Naive thymus-derived CD4-positive, alpha-beta T cell (primary cell): Measurements from ENCODE around the gene ARAF. TPM values are rescaled to one million over a fixed set of nuclear protein-coding genes. Genes with fewer than 3 reads are reported as not detected.

Experiments used
- ATAC-seq: fragments of 150-1000 bp; cut with Tn5 transposase; 2 replicates; pipeline ENCODE4 v1.10.0; 2021; ENCODE audit warnings: mild to moderate bottlenecking, moderate library complexity
- CTCF ChIA-PET: fragments of 350-600 bp; sonication (Branson Sonifier 250); formaldehyde crosslinking; loops from one replicate; lab custom pipeline; 2021; ENCODE audit warnings: antibody characterized with exemption; lab: Charles Lee
- POLR2A ChIA-PET: fragments of 350-600 bp; sonication (Branson Sonifier 250); formaldehyde crosslinking; loops from one replicate; lab custom pipeline; 2021; ENCODE audit warnings: antibody characterized with exemption, inconsistent platforms; lab: Charles Lee
- DNase-seq, 9 donors: peaks; one replicate each; pipeline versions ENCODE4 v3.0.0 to v3.0.0-alpha.2; 2020 to 2022; ENCODE audit warnings: mixed read lengths in 1 of 9
- H3K27ac ChIP-seq: one replicate; pipeline ENCODE4 v1.7.0; 2013; ENCODE audit warnings: mild to moderate bottlenecking, low read depth, low read length, moderate library complexity
- H3K27me3 ChIP-seq, 2 donors: one replicate each; pipeline ENCODE4 v1.7.0; 2013; ENCODE audit warnings: low read length in 2 of 2, mild to moderate bottlenecking in 2 of 2, moderate library complexity in 2 of 2; ENCODE audit not compliant: control insufficient read depth in 2 of 2, insufficient read depth in 2 of 2
- H3K36me3 ChIP-seq, 3 experiments: 1 replicate in 2 of 3; 2 replicates in 1 of 3; pipeline ENCODE4 v1.7.0; 2013; ENCODE audit warnings: low read length in 3 of 3, mild to moderate bottlenecking in 3 of 3, moderate library complexity in 1 of 3; ENCODE audit not compliant: insufficient read depth in 3 of 3, control insufficient read depth in 2 of 3
- H3K4me1 ChIP-seq, 2 donors: one replicate each; pipeline ENCODE4 v1.7.0; 2013; ENCODE audit warnings: low read length in 2 of 2, mild to moderate bottlenecking in 2 of 2, moderate library complexity in 1 of 2; ENCODE audit not compliant: control insufficient read depth in 2 of 2, insufficient read depth in 2 of 2
- H3K4me3 ChIP-seq: 2 replicates; pipeline ENCODE4 v1.7.0; 2013; ENCODE audit warnings: mild to moderate bottlenecking, low read length
- H3K9me3 ChIP-seq, 3 experiments: 1 replicate in 2 of 3; 2 replicates in 1 of 3; pipeline ENCODE4 v1.7.0; 2013; ENCODE audit warnings: low read length in 3 of 3; ENCODE audit not compliant: control insufficient read depth in 2 of 3
- H3K27ac Mint-ChIP-seq, 9 donors: one replicate each; pipeline ENCODE4 v1.8.0; 2020 to 2022; ENCODE audit warnings: mixed read lengths in 9 of 9, mild to moderate bottlenecking in 8 of 9, moderate library complexity in 5 of 9, inconsistent platforms in 2 of 9
- H3K27me3 Mint-ChIP-seq, 5 donors: one replicate each; pipeline ENCODE4 v1.8.0; 2021 to 2022; ENCODE audit warnings: mixed read lengths in 5 of 5, mild to moderate bottlenecking in 1 of 5
- H3K36me3 Mint-ChIP-seq, 5 donors: one replicate each; pipeline ENCODE4 v1.8.0; 2020 to 2022; ENCODE audit warnings: mixed read lengths in 5 of 5, mild to moderate bottlenecking in 3 of 5, inconsistent platforms in 1 of 5
- H3K4me1 Mint-ChIP-seq, 7 donors: one replicate each; pipeline ENCODE4 v1.8.0; 2020 to 2022; ENCODE audit warnings: mixed read lengths in 7 of 7, mild to moderate bottlenecking in 3 of 7, inconsistent platforms in 1 of 7
- H3K4me3 Mint-ChIP-seq, 10 donors: one replicate each; pipeline ENCODE4 v1.8.0; 2020 to 2022; ENCODE audit warnings: mild to moderate bottlenecking in 10 of 10, mixed read lengths in 10 of 10, moderate library complexity in 6 of 10, inconsistent platforms in 2 of 10
- H3K9me3 Mint-ChIP-seq, 11 donors: one replicate each; pipeline ENCODE4 v1.8.0; 2020 to 2022; ENCODE audit warnings: mixed read lengths in 11 of 11, mild to moderate bottlenecking in 4 of 11, inconsistent platforms in 1 of 11, moderate library complexity in 1 of 11
- intact Hi-C, 2 donors: fragments of 100-400 bp; cut with micrococcal nuclease; formaldehyde crosslinking; loops; one replicate each; pipeline ENCODE4 v1.15.1; 2023
- polyA plus RNA-seq, 2 donors: library from polyadenylated mRNA; unstranded; fragments of 300-500 nt; fragmentation: Illumina TruSeq; gene quantifications; one replicate each; pipeline ENCODE4 v1.2.3, GENCODE V29; 2021
- total RNA-seq, 6 experiments: library from RNA in 5 of 6; stranded (reverse) in 5 of 6; gene quantifications; 1 replicate in 5 of 6; 2 replicates in 1 of 6; pipeline ENCODE4 v1.2.3 and lab custom pipeline; 2021 to 2026

The ARAF gene
- total and polyA plus RNA-seq, 7 experiments from 2014 or later: 74.7 to 130 (median 106) TPM

GRCh38 chrX:47518144-47518543 is 42.9 kb upstream of the ARAF start:
- peaks cover 5 to 21% (median 6%) of the 10 kb centered on the region in 7 donors for H3K4me1 Mint-ChIP-seq
- no peaks in the 10 kb centered on the region for H3K36me3 Mint-ChIP-seq
- no peak for DNase-seq
- POLR2A ChIA-PET: no interaction called here
- H3K9me3 Mint-ChIP-seq: peaks cover 0 to 4% (median 0%) of the 10 kb centered on the region in 11 donors
- H3K27ac Mint-ChIP-seq: no peak overlapping the region
- no peak for ATAC-seq
- no peaks in the 10 kb centered on the region for H3K36me3 ChIP-seq
- no peaks in the 10 kb centered on the region for H3K9me3 ChIP-seq
- H3K4me3 Mint-ChIP-seq: no peak overlapping the region
- no peaks in the 10 kb centered on the region for H3K27me3 ChIP-seq
- intact Hi-C loops: no loop called here
- H3K4me3 ChIP-seq: no peak overlapping the region
- H3K4me1 ChIP-seq: peaks cover 0 to 4% of the 10 kb centered on the region in 2 donors
- CTCF ChIA-PET: no interaction called here
- peaks cover 0 to 5% (median 0%) of the 10 kb centered on the region in 5 donors for H3K27me3 Mint-ChIP-seq
- H3K27ac ChIP-seq: no peak overlapping the region

DNA sequence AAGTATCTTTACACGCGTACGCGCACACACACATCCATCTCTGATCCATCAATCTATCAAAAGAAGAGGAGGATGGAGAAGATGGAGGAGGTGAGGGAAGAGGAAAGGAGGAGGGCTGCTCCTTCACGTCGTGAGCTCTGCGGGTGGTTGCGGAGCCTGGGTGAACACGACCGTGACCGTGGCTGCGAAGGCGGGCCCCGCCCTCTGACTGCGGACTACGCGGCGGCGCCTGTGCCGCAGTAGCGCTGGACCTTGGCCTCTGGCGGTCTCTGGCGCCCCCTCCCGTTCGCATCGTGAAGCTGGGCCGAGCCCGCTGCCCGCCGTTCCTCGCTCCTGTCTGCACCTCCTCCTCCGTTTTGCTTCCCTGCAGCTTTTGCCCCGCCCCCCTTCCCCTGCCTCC is 37.7 kb upstream of the ARAF start:
- ChIA-PET CTCF (interaction anchor here (0.8 to 1.2 kb wide), 6 partner anchors 8 to 333 kb away, joined by 3 to 13 read pairs (median 4); no protein-coding TSS in a partner anchor), POLR2A (interaction anchor here (1.1 to 1.7 kb wide), 5 partner anchors 127 to 394 kb away, joined by 3 to 14 read pairs (median 4); partner anchors contain the start of genes ELK1 and USP11)
- Mint-ChIP-seq H3K9me3 (peaks cover 0 to 4% (median 0%) of the 10 kb centered on the region in 11 donors), H3K4me1 (peaks cover 0 to 8% (median 0%) of the 10 kb centered on the region in 7 donors), H3K4me3 (peak overlapping the region; percentile 66 to 82 (median 74)), H3K27ac (peak overlapping the region in 3 of 9 donors; percentile 42 to 47 (median 43)), H3K36me3 (no peaks in the 10 kb centered on the region), H3K27me3 (peaks cover 0 to 2% (median 0%) of the 10 kb centered on the region in 5 donors)
- intact Hi-C loops: loop anchor here (1.0 to 5.0 kb wide), 7 partner anchors 26 to 766 kb away; partner anchors contain the start of genes UBA1 (in 2 of the 2) and SLC9A7 (in 1 of the 2)
- Histone ChIP-seq H3K9me3 (no peaks in the 10 kb centered on the region), H3K36me3 (no peaks in the 10 kb centered on the region), H3K27ac (peak overlapping the region; percentile 3), H3K4me3 (peak overlapping the region; percentile 43), H3K27me3 (no peaks in the 10 kb centered on the region), H3K4me1 (no peaks in the 10 kb centered on the region)
- DNase-seq (peak; percentile 50 to 85 (median 66)), ATAC-seq (peak; percentile 99)

DNA sequence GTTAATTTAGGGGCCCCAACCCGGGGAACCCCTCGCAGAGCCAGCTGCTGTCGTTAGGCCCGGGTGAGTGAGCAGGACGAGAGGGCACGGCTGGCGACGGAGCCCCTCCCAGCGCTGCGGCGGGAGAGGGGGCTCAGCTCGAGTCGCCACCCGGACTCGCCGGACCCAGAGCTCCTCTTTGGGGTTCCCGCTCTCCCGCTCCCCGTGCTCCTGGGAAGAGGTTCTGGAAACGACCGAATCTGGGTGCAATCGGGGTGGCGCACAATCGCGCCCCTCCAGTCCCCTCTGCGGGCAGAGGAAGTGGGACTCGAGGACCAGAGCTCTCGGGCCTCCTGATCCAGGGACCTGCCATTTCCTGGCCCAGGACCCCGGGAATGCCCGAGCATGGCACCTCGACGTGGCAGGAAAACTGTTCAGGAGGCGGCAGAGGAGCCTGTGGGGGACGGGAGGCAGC is 37.3 kb upstream of the ARAF start:
- peaks cover 0 to 7% (median 0%) of the 10 kb centered on the region in 7 donors for H3K4me1 Mint-ChIP-seq
- H3K4me3 Mint-ChIP-seq: peak overlapping the region in 9 of 10 donors; percentile 66 to 82 (median 75)
- Histone ChIP-seq H3K9me3 (no peaks in the 10 kb centered on the region), H3K4me1 (no peaks in the 10 kb centered on the region), H3K4me3 (peak overlapping the region; percentile 43), H3K36me3 (no peaks in the 10 kb centered on the region), H3K27me3 (no peaks in the 10 kb centered on the region), H3K27ac (peak overlapping the region; percentile 3)
- ATAC-seq (peak; percentile 26), DNase-seq (no peak)
- CTCF ChIA-PET: interaction anchor here (0.5 to 1.2 kb wide), 8 partner anchors 9 to 333 kb away, joined by 3 to 13 read pairs (median 4); no protein-coding TSS in a partner anchor
- POLR2A ChIA-PET: interaction anchor here (1.1 to 1.7 kb wide), 5 partner anchors 127 to 395 kb away, joined by 3 to 14 read pairs (median 4); partner anchors contain the start of genes ELK1 and USP11
- H3K9me3 Mint-ChIP-seq: peaks cover 0 to 4% (median 0%) of the 10 kb centered on the region in 11 donors
- H3K36me3 Mint-ChIP-seq: no peaks in the 10 kb centered on the region
- intact Hi-C loops: loop anchor here (1.0 to 5.0 kb wide), 7 partner anchors 26 to 766 kb away; partner anchors contain the start of genes UBA1 (in 2 of the 2) and SLC9A7 (in 1 of the 2)
- H3K27me3 Mint-ChIP-seq: peaks cover 0 to 2% (median 0%) of the 10 kb centered on the region in 5 donors
- peak overlapping the region in 1 of 9 donors; percentile 50 for H3K27ac Mint-ChIP-seq

DNA sequence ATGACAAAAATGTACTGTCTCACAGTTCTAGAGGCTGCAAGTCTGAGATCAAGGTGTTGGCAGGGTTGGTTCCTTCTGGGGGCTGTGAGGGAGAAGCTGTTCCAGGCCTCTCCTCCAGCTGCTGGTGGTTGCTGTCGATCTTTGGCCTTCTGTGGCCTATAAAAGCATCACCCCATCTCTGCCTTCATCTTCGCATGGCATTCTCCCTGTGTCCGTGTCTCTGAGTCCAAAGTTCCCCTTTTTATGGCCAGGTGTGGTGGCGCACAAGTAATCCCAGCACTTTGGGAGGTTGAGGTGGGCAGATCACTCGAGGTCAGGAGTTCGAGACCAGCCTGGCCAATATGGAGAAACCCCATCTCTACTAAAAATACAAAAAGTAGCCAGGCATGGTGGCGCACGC is 31.5 kb upstream of the ARAF start:
- Histone ChIP-seq H3K4me1 (no peaks in the 10 kb centered on the region), H3K27me3 (no peaks in the 10 kb centered on the region), H3K36me3 (no peaks in the 10 kb centered on the region), H3K9me3 (no peaks in the 10 kb centered on the region), H3K27ac (no peak overlapping the region), H3K4me3 (no peak overlapping the region)
- peaks cover 0 to 2% (median 0%) of the 10 kb centered on the region in 5 donors for H3K27me3 Mint-ChIP-seq
- DNase-seq (no peak), ATAC-seq (no peak)
- H3K4me3 Mint-ChIP-seq: no peak overlapping the region
- intact Hi-C loops: no loop called here
- ChIA-PET POLR2A (no interaction called here), CTCF (no interaction called here)
- H3K9me3 Mint-ChIP-seq: peaks cover 0 to 3% (median 0%) of the 10 kb centered on the region in 11 donors
- no peaks in the 10 kb centered on the region for H3K36me3 Mint-ChIP-seq
- no peak overlapping the region for H3K27ac Mint-ChIP-seq
- no peaks in the 10 kb centered on the region for H3K4me1 Mint-ChIP-seq

DNA sequence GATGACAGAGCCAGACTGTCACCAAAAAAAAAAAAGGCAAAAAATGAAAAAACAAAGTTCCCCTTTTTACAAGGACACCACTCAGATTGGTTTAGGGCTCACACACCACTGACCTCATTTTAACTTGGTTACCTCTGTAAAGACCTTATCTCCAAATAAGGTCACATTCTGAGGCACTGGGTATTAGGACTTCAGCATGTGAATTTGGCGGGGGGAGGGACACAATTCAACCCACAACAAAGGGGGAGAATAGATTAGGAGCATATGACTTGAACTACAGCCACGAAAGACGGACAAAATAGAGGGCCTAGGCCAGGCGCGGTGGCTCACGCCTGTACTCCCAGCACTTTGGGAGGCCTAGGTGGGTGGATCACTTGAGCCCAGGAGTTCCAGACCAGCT is 31.0 kb upstream of the ARAF start:
- POLR2A ChIA-PET: no interaction called here
- Mint-ChIP-seq H3K27ac (no peak overlapping the region), H3K4me3 (no peak overlapping the region), H3K36me3 (no peaks in the 10 kb centered on the region), H3K27me3 (no peaks in the 10 kb centered on the region), H3K9me3 (peaks cover 0 to 2% (median 0%) of the 10 kb centered on the region in 11 donors), H3K4me1 (no peaks in the 10 kb centered on the region)
- no peak for ATAC-seq
- Histone ChIP-seq H3K4me1 (no peaks in the 10 kb centered on the region), H3K36me3 (no peaks in the 10 kb centered on the region), H3K27me3 (no peaks in the 10 kb centered on the region), H3K27ac (no peak overlapping the region), H3K4me3 (no peak overlapping the region), H3K9me3 (no peaks in the 10 kb centered on the region)
- intact Hi-C loops: no loop called here
- CTCF ChIA-PET: no interaction called here
- no peak for DNase-seq

DNA sequence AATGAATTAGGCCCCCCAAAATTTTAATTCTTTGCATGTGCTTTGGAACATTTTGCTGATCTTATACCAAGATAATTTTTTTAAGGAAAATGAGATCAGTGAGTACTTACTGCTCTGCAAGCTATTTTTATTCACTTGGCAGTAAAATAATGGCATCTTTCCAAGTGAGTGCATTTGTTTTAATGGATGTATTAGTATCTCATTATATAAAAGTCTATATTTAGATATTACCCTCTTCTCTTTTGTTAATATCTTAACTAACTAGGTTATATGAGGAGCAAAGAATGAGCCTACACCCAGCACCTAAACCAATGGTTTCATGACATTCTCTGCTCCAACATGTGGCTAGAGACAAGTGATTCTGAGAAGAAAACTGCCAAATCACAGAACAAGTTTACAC is 21.1 kb upstream of the ARAF start:
- H3K4me1 ChIP-seq: no peaks in the 10 kb centered on the region
- no peaks in the 10 kb centered on the region for H3K27me3 ChIP-seq
- ATAC-seq (no peak), DNase-seq (no peak)
- H3K36me3 ChIP-seq: no peaks in the 10 kb centered on the region
- H3K27ac Mint-ChIP-seq: no peak overlapping the region
- H3K27ac ChIP-seq: no peak overlapping the region
- ChIA-PET CTCF (interaction anchor here (0.6 to 1.4 kb wide), 2 partner anchors 43 to 89 kb away, joined by 3 to 4 read pairs; no protein-coding TSS in a partner anchor), POLR2A (no interaction called here)
- H3K9me3 ChIP-seq: no peaks in the 10 kb centered on the region
- H3K9me3 Mint-ChIP-seq: no peaks in the 10 kb centered on the region
- no peaks in the 10 kb centered on the region for H3K36me3 Mint-ChIP-seq
- no peaks in the 10 kb centered on the region for H3K27me3 Mint-ChIP-seq
- intact Hi-C loops: no loop called here
- no peak overlapping the region for H3K4me3 ChIP-seq
- peaks cover 0 to 3% (median 0%) of the 10 kb centered on the region in 7 donors for H3K4me1 Mint-ChIP-seq
- H3K4me3 Mint-ChIP-seq: no peak overlapping the region
